Umbilical cord (tissue), 2 donors: ENCODE measurements around the gene LNX1. TPM values are rescaled to one million over a fixed set of nuclear protein-coding genes. Genes with fewer than 3 reads are reported as not detected.
"Not testable (repeated sequence)": the region's sequence is repeated elsewhere in the genome, so short reads cannot be mapped to it uniquely, and the experiment has no call there.

Source experiments
- DNase-seq: peaks from one replicate; pipeline ENCODE4 v3.0.0-alpha.2; 2015; ENCODE audit warnings: low spot score
- total RNA-seq: library from RNA; depleted of rRNA; stranded (reverse); fragments of >200 nt; gene quantifications from one replicate; pipeline ENCODE4 v1.2.3, GENCODE V29; 2014; ENCODE audit warnings: low replicate concordance; ENCODE audit not compliant: insufficient read depth

The LNX1 gene
- total RNA-seq, 1 donor from 2014 or later, result 30.8 TPM

DNA sequence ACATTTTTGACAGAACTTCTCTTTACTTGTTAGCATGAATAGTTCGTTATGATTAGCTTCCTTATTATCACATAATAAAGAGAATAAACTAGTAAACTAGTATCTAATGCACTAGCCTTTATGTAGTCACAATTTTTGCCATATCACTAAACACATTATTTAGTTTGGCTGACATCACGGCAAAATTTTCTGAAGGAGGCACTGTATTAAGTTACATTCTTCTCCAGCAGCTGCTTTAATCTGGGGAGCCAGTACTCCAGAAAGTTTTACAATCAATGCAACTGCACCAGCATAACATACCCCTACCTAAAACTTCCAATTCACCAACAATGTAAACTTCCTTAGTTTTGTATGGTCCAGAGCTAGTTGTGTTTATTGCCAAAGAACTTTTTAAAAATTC is 126.0 kb downstream of the LNX1 start:
- no peak for DNase-seq

DNA sequence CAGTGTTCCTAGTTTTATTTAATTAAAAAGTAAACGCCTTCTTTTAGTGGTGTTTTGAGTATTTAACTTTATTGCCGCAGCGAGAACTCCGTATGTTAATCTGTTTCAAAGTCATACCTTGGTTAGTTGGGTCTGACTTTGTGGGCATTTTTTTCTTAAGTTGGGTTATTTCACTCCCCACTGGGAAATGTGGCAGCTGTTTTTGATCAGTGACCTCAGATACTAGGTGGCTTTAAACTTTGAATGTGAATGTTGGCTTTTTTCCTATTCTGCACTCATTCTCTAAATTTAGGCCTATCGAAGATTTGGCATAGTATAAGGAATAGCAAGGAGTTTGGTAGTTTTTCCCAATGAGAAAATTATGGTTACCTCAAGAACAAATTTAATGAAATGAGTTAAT is 127.9 kb downstream of the LNX1 start:
- DNase-seq, result no peak

DNA sequence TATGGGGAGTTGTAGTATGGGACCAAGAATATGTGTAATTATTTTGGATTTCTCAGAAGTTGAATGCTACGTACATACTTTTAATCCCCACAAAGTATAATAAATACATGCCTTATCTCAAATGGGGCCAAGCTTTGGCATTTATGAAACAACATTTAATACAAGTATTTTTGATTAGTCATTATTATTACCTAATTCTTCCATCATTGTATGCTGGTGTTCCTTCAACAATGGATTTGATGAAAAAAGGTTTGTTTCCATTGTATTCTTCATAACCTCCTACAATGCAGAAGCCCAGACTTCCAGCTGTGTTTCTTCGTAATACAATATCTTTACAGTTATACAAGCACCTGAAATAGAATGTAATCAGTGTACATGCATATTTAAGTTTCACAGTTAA is 130.0 kb downstream of the LNX1 start:
- no peak for DNase-seq

DNA sequence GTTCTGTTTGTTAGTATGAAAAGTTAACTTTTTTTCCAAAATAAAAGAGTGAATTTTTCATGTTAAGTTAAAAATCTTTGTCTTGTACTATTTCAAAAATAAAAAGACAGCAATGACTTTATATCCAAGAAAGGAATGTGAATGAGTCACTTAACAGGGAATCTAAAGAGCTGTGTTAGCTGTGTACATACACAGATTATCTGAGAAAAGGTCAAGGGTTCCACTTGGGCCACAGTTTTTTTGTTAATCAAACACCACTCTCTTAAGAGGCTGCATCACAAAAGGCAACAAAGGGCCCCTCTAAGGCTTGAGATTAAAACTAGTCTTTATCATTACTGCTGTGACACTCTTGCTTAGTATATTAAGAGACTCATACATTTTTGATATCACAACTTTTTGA is 131.7 kb downstream of the LNX1 start:
- peak; percentile 6 for DNase-seq

DNA sequence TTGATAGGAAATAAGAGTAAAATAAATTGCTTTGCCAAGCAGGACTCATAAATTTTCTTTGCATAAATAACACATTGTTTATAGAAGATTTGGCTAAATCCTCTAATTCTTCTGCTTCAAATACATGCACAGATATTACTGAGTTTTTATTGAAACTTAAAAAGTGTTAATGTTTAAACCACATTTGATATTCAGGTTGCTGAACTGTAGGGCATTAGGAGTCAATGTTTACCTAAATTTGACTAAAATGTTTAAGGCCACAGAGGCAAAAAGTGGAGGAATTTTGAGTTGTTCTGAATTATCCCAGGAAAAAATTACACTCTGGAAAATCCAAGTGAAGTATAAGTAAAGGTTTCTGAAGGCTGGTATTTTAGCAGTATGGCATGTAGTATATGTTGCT is 135.1 kb downstream of the LNX1 start:
- no peak for DNase-seq

DNA sequence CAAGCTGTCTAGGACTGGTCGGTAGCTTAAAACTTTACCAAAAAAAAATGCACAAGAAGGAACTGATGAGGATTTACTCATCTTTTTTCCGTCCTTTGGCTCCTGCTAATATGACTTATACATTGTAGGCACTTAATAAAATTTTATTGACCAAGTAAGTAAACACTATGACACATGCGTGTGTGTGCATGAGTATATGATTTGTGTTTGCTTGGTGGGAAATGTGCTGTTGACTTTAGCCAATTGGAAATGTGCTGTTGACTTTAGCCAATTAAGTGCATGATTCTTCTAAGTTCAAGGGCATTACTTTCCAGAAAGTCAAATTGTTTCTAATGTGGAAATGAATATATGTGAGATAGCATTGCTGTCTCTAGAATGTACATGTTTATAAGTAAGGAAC is 135.5 kb downstream of the LNX1 start:
- DNase-seq, result no peak

DNA sequence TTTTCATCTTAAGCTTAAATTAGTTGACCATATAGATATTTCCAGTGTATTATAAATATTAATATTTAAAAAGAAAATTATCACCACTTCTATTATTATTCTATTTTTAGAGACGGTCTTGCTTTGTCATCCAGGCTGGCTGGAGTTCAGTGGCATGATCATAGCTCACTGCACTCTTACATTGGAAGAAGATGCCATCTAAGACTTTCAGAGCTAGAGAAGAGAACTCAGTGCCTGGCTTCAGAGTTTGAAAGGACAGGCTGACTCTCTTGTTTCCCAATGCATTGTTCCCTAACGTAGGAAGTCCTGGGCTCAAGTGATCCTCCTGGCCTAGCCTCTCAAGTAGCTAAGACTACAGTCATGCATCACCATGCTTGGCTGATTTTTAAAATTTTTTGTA is 137.9 kb downstream of the LNX1 start:
- DNase-seq, result no peak

DNA sequence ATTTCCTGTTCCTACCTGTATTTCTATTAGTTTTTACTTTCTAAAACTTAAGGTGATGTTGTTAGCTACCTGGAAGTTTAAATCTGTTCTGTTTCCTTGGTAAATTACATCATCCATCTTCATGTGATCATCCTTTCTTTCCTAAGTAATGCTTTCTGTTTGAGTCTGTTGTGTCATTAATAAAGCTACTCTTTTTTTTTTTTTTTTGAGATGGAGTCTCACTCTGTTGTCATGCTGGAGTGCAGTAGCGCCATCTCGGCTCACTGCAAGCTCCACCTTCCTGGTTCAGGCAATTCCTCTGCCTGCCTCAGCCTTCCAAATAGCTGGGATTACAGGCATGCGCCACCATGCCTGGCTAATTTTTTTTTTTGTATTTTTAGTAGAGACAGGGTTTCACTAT is 140.5 kb downstream of the LNX1 start:
- DNase-seq, result no peak

DNA sequence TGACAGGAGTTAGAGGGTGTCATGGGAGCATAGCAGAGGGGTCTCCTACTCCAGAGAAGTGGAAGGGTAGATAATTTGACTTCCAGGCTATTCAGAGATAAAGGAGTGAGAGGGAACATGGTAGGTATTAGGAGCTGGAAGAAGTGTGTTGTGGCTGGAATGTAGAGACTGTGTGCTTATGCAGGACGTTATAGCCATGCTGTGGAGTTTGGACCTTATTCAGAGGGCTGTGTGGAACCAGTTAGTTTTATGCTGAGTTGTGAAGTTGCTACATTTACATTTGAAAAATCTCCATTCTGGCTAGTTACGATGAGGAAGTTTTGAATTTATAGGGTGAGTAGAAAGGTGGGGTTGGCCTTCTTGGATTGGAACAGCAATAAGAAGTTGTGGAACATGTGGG is 146.3 kb downstream of the LNX1 start:
- DNase-seq, result no peak

DNA sequence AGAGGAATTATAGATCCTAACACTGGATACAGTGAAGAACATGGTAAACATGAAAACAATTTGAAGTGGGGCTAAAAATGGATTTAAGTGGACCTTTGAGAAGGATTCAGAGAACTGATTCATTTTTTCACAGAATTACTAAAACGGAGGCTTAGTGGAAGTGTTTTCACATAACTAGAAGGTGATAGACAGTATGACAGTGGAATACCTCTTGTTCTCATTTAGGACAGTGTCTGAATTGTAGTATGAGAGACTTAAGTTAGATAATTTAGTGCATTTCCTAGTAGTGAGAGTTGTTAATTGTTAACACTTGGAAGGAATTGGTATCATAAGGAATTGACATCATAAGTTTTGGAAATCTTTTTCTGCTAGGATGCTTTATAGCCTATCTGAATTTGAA is 149.7 kb downstream of the LNX1 start:
- no peak for DNase-seq

DNA sequence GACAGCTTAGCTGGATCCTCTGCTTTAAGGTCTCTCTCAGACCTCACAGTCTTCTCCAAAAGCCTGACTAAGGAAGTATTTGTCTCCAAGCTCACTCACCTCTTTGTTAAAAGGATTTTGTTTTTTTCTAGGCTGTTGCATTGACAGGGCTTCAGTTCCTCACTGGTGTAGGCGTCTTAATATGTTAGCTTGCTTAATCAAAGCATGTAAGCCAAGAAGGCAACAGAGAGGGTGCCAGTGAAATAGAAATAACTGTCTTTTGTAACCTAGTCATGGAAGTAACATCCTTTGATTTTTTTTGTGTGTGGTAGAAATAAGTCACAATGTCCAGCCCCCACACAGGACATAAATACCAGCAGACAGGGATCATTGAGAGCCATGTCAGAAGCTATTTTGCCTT is 155.0 kb downstream of the LNX1 start:
- DNase-seq, result no peak

DNA sequence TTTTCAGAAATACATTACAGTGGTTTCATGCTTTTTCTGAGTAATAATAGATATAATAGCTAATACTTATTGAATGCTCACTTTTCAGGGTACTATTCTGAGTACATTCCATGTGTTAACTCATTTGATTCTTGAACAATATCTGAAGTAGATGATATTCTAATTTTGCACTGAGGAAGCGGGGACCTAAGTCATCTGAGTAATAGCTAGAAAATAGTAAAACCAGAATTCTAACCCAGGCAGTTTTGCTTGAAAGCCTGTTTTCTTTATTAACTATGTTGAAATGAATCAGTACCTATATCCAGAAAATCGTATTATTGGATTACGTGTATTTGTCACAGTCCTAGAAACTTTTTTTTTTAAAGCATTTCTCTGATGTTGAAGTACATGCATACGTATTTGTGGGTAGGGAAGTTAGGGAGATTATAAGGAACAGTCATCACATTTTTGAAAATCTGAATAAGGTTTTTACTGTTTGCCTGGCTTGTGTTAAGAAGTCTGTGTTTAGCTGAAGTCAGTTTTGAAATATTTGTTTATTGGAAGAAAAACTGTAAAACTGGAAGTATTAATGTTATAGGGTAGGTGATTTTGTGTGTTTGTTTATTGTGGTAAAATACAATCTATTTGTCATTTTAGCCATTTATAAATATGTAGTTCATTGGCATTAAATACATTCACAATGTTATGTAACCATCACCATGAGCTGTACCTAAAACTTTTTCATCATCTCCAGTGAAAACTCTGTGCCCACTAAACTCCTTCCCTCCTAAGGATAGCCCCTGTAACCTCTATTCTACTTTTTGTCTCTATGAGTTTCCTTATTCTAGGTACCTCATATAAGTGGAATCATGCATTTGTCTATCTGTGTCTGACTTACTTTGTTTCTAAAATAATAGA is 158.5 kb downstream of the LNX1 start:
- peak; percentile 68 for DNase-seq

DNA sequence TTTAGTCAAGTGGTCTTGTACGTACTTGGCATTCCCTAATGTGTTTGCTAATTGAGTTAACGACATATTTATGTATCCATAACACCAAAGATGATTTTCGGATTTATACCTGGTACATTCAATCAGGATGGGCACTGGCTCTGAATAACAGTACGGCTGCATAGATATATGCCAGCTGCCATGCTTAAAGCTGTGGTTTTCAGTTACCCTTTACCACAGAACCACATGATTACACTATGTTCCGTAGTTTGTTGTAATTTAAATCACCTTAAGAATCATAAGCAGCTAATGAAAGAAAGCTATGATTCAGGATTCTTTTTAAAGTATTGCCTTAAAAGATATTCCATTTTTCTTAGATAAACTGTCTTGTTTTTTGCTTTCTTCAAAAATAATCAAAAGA is 160.2 kb downstream of the LNX1 start:
- no peak for DNase-seq

DNA sequence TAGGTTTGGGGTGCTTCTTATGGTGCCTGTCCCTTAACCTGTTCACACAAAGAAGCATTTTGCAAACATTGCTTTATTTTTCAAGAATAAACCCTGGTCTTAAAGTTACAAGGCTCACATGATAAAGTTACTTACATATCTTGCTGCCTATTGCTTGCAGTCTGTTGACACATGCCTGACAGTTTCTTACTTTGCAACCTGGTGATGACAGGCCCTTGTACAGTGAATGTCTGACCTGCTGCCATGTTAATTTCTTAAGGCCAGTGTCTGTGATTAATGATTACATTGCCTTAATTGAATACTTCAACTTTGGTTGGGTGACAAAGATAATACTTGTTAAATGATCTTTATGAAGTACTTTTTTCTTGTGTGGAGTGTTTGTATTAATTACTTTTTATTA is 163.9 kb downstream of the LNX1 start:
- DNase-seq, result no peak

DNA sequence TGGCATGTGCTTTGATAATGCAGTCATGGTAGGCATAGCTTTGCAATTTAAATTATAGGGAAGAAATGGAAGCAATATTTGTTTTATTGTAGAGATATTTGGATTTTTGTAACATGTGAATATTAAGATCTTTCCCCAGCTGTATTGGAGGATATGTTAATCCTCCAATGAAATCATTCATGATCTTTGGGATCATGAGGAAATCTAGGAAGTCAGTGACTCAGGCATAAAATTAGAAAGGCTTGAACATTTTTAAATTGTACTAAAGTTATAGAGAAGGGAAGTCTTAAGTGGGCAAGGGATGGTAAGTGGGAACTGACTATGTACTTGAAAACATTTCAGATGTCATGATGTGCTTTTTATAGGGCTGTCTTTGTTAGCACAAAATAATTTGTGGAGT is 167.0 kb downstream of the LNX1 start:
- DNase-seq, result peak; percentile 23

DNA sequence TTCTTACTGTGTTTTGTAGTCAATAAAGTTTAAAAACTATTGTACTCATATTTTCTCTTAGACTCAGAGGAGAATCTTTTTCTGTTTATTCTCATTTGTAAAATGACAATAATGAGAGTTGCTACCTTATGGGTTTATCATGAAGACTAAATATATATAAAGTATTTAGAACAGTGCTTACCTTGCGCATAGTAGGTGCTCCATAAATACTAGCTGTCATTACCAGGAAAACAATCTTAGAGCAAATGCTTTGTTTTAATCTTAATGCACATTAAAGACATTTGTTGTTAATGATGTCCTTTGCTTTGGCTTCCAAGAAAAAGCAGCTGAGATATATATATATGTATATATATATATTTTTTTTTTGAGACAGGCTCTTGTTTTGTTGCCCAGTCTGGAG is 168.9 kb downstream of the LNX1 start:
- DNase-seq, result no peak

DNA sequence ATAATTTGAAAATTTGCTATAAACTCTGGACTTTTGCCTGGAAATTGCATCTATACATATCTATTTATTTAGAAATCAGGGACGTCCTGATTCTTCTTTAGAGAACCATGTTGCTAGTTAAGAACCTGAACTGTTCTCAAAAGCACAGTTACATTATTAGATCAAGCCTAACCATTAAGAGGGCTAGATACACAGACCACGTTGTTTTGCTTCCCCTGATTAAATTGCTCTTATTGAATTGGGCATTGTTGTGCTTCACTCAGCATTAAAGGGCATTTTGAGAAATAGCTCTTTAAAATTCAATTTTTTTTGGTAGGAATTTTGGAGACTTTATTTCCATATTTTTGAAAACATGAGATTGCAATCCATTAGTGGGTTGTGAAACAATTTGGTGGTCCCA is 169.5 kb downstream of the LNX1 start:
- DNase-seq, result no peak

DNA sequence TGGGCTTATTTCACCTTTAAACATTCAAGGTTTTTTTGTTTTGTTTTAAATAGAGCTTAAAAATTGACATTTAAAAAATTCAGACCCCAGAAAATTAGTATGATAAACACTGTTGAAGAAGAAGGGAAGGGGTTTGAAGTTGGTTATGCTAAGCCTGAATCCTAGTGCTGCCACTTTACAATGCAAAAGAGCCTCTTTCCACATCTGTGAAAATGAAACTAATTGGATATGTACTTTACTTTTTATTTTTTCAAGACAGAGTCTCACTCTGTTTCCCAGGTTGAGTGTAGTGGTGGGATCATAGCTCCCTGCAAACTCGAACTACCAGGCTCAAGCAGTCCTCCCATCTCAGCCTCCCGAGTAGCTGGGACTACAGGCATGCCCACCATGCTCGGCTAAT is 172.1 kb downstream of the LNX1 start:
- no peak for DNase-seq

DNA sequence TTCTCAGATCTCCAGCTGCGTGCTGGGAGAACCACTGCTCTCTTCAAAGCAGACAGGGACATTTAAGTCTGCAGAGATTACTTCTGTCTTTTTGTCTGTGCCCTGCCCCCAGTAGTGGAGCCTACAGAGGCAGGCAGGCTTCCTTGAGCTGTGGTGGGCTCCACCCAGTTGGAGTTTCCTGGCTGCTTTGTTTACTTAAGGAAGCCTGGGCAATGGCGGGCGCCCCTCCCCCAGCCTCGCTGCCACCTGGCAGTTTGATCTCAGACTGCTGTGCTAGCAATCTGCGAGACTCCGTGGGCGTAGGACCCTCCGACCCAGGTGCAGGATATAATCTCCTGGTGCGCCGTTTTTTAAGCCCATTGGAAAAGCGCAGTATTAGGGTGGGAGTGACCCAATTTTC is 181.8 kb downstream of the LNX1 start:
- DNase-seq, result not testable (repeated sequence)

Other genes with a start within 250 kb of the LNX1 start
- gene SCFD2, start 225.4 kb downstream of the LNX1 start, total RNA-seq, result 26.7 TPM
- gene FIP1L1, start 213.8 kb downstream of the LNX1 start, total RNA-seq, result 104 TPM